HEK293T (cell line): Measurements from ENCODE around the gene HSDL1.

Experiments
- CTCF ChIA-PET: fragments of 350-600 bp; formaldehyde crosslinking; extraction: SDS; loops from one replicate; lab custom pipeline; 2021; ENCODE audit warnings: antibody characterized with exemption, inconsistent platforms; lab: Yijun Ruan, JAX
- POLR2A ChIA-PET: fragments of 350-600 bp; formaldehyde crosslinking; extraction: SDS; loops from one replicate; lab custom pipeline; 2020; ENCODE audit warnings: antibody characterized with exemption, inconsistent platforms; lab: Yijun Ruan, JAX
- DNase-seq: peaks from one replicate; pipeline ENCODE4 v3.0.0; 2012; ENCODE audit warnings: mixed read lengths; ENCODE audit errors: extremely low spot score
- ARNT ChIP-seq: fragments of 450-650 bp; IDR thresholded peaks from 2 replicates; pipeline ENCODE4 v1.6.1; 2017; ENCODE audit warnings: mild to moderate bottlenecking
- BHLHE40 ChIP-seq: fragments of 450-650 bp; IDR thresholded peaks from 2 replicates; pipeline ENCODE4 v1.6.1; 2016; ENCODE audit warnings: mild to moderate bottlenecking, moderate library complexity, borderline replicate concordance
- CTBP1 ChIP-seq: fragments of 450-650 bp; IDR thresholded peaks from 2 replicates; pipeline ENCODE4 v1.6.1; 2016; ENCODE audit warnings: borderline replicate concordance
- ELF4 ChIP-seq: fragments of 450-650 bp; IDR thresholded peaks from 2 replicates; pipeline ENCODE4 v1.6.1; 2017; ENCODE audit warnings: antibody characterized with exemption
- FOXA1 ChIP-seq: fragments of 450-650 bp; IDR thresholded peaks from 2 replicates; pipeline ENCODE4 v1.6.1; 2016; ENCODE audit warnings: mild to moderate bottlenecking
- FOXK2 ChIP-seq: fragments of 450-650 bp; IDR thresholded peaks from 2 replicates; pipeline ENCODE4 v1.6.1; 2016; ENCODE audit warnings: mild to moderate bottlenecking
- FOXM1 ChIP-seq: fragments of 450-650 bp; IDR thresholded peaks from 2 replicates; pipeline ENCODE4 v1.6.1; 2017; ENCODE audit warnings: mild to moderate bottlenecking, borderline replicate concordance
- HDGF ChIP-seq: fragments of 450-650 bp; IDR thresholded peaks from 2 replicates; pipeline ENCODE4 v1.6.1; 2017; ENCODE audit warnings: antibody characterized with exemption, borderline replicate concordance
- L3MBTL2 ChIP-seq: fragments of 450-650 bp; conservative IDR thresholded peaks from 2 replicates; pipeline ENCODE4 v1.6.1; 2016; ENCODE audit warnings: mild to moderate bottlenecking
- LEF1 ChIP-seq: fragments of 450-650 bp; IDR thresholded peaks from 2 replicates; pipeline ENCODE4 v1.6.1; 2017; ENCODE audit warnings: mild to moderate bottlenecking, borderline replicate concordance
- NFRKB ChIP-seq: fragments of 450-650 bp; IDR thresholded peaks from 2 replicates; pipeline ENCODE4 v1.6.1; 2016; ENCODE audit warnings: mild to moderate bottlenecking, moderate library complexity
- PKNOX1 ChIP-seq: fragments of 450-650 bp; IDR thresholded peaks from 2 replicates; pipeline ENCODE4 v1.6.1; 2016
- SP1 ChIP-seq: fragments of 450-650 bp; IDR thresholded peaks from 2 replicates; pipeline ENCODE4 v1.6.1; 2017
- SUZ12 ChIP-seq: fragments of 450-650 bp; IDR thresholded peaks from 2 replicates; pipeline ENCODE4 v1.6.1; 2016; ENCODE audit warnings: mild to moderate bottlenecking
- TARDBP ChIP-seq: fragments of 450-650 bp; IDR thresholded peaks from 2 replicates; pipeline ENCODE4 v1.6.1; 2016
- ZNF384 ChIP-seq: fragments of 450-650 bp; IDR thresholded peaks from 2 replicates; pipeline ENCODE4 v1.6.1; 2016

Gene HSDL1

DNA sequence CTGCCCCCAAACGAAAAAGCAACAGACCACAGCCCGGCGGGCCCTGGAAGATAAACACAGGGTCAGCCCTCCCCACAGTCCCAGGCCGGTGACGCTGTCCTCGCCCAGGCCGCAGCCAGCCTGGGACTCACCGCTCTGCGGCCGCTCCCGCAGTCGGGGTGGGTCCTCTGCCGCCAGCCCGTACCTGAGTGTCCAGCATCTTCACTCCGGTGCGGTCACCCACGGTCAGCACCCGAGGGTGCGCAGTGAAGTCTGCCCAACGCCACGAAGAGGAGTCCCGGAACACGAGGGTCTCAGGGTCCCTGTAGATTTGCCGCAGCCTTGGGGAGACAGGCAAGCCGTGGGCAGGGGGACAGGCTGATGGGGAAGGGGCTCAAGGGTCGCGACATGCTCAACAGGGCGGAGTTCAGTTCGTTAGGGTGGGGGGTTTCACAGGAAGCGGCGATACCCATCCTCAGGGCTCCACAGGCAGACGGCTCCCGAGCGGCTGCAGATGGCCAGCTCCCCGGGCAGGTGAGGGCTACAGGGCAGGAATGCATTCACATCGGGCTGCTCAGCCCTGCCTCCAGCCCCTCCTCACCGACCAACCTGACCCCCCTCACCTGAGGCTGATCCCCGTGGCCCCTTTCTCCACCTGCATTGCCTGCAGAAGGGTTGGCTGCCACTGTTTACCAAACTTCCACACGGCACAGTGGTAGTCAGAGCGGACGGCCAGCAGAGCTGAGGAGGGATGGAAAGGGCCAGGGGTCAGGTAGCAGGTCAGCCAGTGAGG is 36.4 kb upstream of the HSDL1 start:
- no peak for DNase-seq
- ChIA-PET POLR2A (no interaction called here), CTCF (no interaction called here)
- TF ChIP-seq SP1 (no peak), FOXA1 (no peak), BHLHE40 (no peak), PKNOX1 (no peak), FOXK2 (no peak), LEF1 (no peak), L3MBTL2 (no peak), ELF4 (no peak), FOXM1 (no peak), ARNT (no peak), SUZ12 (no peak), TARDBP (no peak), ZNF384 (no peak), NFRKB (no peak), CTBP1 (no peak), HDGF (no peak)

DNA sequence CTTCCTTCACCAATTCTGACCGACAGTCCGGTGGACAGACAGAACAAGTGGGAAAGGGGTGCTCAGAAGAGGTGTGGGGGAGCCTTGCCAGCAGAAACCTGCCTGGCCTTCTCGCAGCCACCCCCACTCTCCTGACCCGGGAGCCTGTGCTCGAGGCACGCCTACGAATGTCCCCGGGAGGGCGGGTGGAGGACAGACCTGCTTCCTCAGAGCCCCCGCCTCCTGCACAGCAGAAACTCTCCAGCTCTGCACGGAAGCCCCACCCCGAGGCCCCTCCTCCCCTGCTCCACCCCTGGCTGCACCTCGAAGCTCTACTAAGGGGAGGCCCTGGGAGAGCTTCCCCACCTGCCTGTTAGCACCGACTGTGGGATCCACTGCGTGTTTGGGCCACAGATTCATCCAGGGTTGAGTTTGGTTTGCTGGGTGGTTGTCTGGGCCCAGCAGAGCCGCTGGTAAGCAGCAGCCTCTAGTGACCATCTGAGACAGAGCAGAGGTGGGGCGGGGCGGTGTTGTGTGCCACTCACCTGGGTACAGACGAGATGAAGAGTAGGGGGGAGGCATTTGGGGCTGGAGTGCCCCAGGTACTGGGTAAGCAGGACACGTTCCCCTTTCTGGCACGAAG is 35.7 kb upstream of the HSDL1 start:
- CTCF ChIA-PET = no interaction called here
- no peak for DNase-seq
- TF ChIP-seq SUZ12 = no peak
- no peak for TF ChIP-seq L3MBTL2
- no peak for TF ChIP-seq ELF4
- TF ChIP-seq FOXK2 = no peak
- TF ChIP-seq HDGF = no peak
- no peak for TF ChIP-seq ZNF384
- TF ChIP-seq TARDBP = no peak
- no peak for TF ChIP-seq FOXM1
- no peak for TF ChIP-seq PKNOX1
- TF ChIP-seq FOXA1 = no peak
- TF ChIP-seq SP1 = no peak
- no peak for TF ChIP-seq NFRKB
- no peak for TF ChIP-seq CTBP1
- TF ChIP-seq BHLHE40 = no peak
- TF ChIP-seq LEF1 = no peak
- TF ChIP-seq ARNT = no peak
- POLR2A ChIA-PET = no interaction called here

DNA sequence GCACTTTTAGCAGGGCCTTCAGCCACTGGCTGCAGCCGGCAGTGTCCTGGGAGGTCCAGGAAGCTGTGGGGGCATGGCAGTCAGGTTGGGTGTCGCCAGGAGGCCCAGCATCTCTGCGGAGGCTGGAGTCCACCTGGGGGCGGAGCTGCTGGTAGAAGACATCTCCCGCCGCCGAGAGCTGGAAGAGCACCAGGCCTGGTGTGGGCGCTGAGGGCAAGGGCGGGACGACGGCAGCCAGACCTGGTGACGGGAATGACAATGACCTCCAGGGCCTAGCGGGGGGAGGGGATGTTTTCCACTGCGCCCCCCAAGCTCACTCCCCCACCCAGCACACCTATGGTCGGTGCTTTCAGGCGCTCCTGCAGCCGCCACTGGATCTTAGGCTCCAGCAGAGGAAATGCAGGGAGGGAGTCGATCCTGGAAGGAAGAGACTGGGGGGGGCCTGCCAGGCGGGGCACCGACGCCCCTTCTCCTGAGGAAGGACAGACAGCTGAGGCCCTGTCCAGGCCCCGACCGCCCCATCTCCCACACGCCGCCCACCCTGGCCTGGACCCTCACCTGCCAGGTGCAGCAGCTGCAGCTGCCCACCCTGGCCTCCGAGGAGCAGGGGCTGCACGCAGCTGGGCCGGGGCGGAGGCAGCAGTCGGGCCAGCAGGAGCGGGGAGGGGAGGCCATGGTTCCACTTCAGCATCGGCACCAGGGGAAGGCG is 34.8 kb upstream of the HSDL1 start:
- TF ChIP-seq BHLHE40 = no peak
- TF ChIP-seq SP1 = no peak
- TF ChIP-seq PKNOX1 = no peak
- TF ChIP-seq ARNT = no peak
- TF ChIP-seq NFRKB = no peak
- no peak for TF ChIP-seq FOXM1
- TF ChIP-seq SUZ12 = no peak
- TF ChIP-seq L3MBTL2 = no peak
- TF ChIP-seq FOXA1 = no peak
- no peak for TF ChIP-seq ZNF384
- no peak for TF ChIP-seq TARDBP
- TF ChIP-seq FOXK2 = no peak
- no peak for TF ChIP-seq HDGF
- no peak for DNase-seq
- ChIA-PET CTCF (no interaction called here), POLR2A (interaction anchor here (1.0 to 1.5 kb wide), 2 partner anchors 13 to 63 kb away, joined by 3 to 7 read pairs; partner anchors contain the start of gene MBTPS1)

GRCh38 chr16:84178892-84179611 is 34.1 kb upstream of the HSDL1 start:
- no peak for DNase-seq
- POLR2A ChIA-PET = interaction anchor here (1.0 to 1.5 kb wide), 2 partner anchors 12 to 62 kb away, joined by 3 to 7 read pairs; partner anchors contain the start of gene MBTPS1
- TF ChIP-seq ARNT = no peak
- no peak for TF ChIP-seq HDGF
- CTCF ChIA-PET = interaction anchor here (0.7 to 2.2 kb wide), 3 partner anchors 8 to 222 kb away, joined by 3 to 8 read pairs (median 3); partner anchors contain the start of gene TAF1C

GRCh38 chr16:84178146-84178765 is 33.3 kb upstream of the HSDL1 start:
- no peak for DNase-seq
- ChIA-PET CTCF (interaction anchor here (0.7 to 2.2 kb wide), 3 partner anchors 9 to 221 kb away, joined by 3 to 8 read pairs (median 3); partner anchors contain the start of gene TAF1C), POLR2A (interaction anchor here (1.5 to 2.0 kb wide), 3 partner anchors 9 to 62 kb away, joined by 7 read pairs; partner anchors contain the start of genes MBTPS1 and TAF1C)
- TF ChIP-seq LEF1 (no peak), HDGF (no peak), ELF4 (no peak), FOXM1 (no peak), FOXA1 (no peak), TARDBP (no peak), SUZ12 (no peak), ZNF384 (no peak), SP1 (no peak), NFRKB (no peak), PKNOX1 (no peak)
